Breast epithelium (tissue), 3 donors: ENCODE results near the gene SERPINA1.

Source experiments
- CTCF ChIP-seq, 3 donors: fragments of 450-650 bp; IDR thresholded peaks; one replicate each; pipeline ENCODE4 v1.5.1; 2016 to 2017; ENCODE audit warnings: antibody characterized with exemption in 3 of 3, mild to moderate bottlenecking in 3 of 3, moderate library complexity in 3 of 3
- POLR2A ChIP-seq: fragments of 450-650 bp; IDR thresholded peaks from one replicate; pipeline ENCODE4 v1.6.1; 2016; ENCODE audit warnings: antibody characterized with exemption, mild to moderate bottlenecking, moderate library complexity
- POLR2AphosphoS5 ChIP-seq, 3 donors: sonication (generic); formaldehyde crosslinking; IDR thresholded peaks; one replicate each; pipeline ENCODE4 v1.6.1; 2017; ENCODE audit warnings: antibody characterized with exemption in 3 of 3

- no peak for TF ChIP-seq CTCF (IDR thresholded peaks at IDR 0.05)
- TF ChIP-seq POLR2A: no peak
- no peak for TF ChIP-seq POLR2AphosphoS5 (IDR thresholded peaks at IDR 0.05)
Observed at GRCh38 chr14:94376976-94377865, 11.2 kb downstream of the SERPINA1 start.
